ENCODE measurements around the gene LARP4B. TPM values are rescaled to one million over a fixed set of nuclear protein-coding genes. Genes with fewer than 3 reads are reported as not detected.

LARP4B gene
- total and polyA plus RNA-seq, 2 of the 13 experiments (the other 11 are each of a cell fraction or from before 2014, with no cell fraction given), result 19.5 to 30.2 TPM

- TF ChIP-seq ZNF788 (CRISPR knock-in tag; IDR thresholded peaks at IDR 0.05; ENCODE audit: borderline replicate concordance) (peak; percentile 71; the same call in 1 of the 2 replicates), KLF6 (CRISPR knock-in tag; IDR thresholded peaks at IDR 0.05) (peak; percentile 76; the same call in 1 of the 2 replicates), DBP (CRISPR knock-in tag; IDR thresholded peaks at IDR 0.05; ENCODE audit: not compliant biosample characterization) (no peak), FIP1L1 (IDR thresholded peaks at IDR 0.05; ENCODE audit: borderline replicate concordance, insufficient read depth, low read depth, low read length) (no peak), ZSCAN21 (CRISPR knock-in tag; IDR thresholded peaks at IDR 0.05; ENCODE audit: borderline replicate concordance) (0 out of 2 replicates have a peak, but pooled peaks have one; percentile 53), BORCS8-MEF2B (CRISPR knock-in tag; IDR thresholded peaks at IDR 0.05) (peak; percentile 30; the same call in 1 of the 2 replicates), SNAI1 (CRISPR knock-in tag; IDR thresholded peaks at IDR 0.05; ENCODE audit: borderline replicate concordance) (no peak), ZNF572 (CRISPR knock-in tag; IDR thresholded peaks at IDR 0.05) (peak; percentile 38; the same call in 1 of the 2 replicates), ZEB1 (IDR thresholded peaks at IDR 0.05; ENCODE audit: insufficient replicate concordance, low read depth) (no peak), TBP (CRISPR knock-in tag; IDR thresholded peaks at IDR 0.05) (no peak), HOXA3 (CRISPR knock-in tag; IDR thresholded peaks at IDR 0.05) (peak; percentile 57; the same call in 1 of the 2 replicates), TARDBP (CRISPR knock-in tag; IDR thresholded peaks at IDR 0.05) (peak; percentile 83), SIN3A (IDR thresholded peaks at IDR 0.05; ENCODE audit: borderline replicate concordance, low read depth, low read length) (no peak; the same call in 1 of the 2 replicates), RAD51 (IDR thresholded peaks at IDR 0.05; ENCODE audit: borderline replicate concordance) (no peak), EP300 (IDR thresholded peaks at IDR 0.05; ENCODE audit: low read depth in 2 of 2, low read length in 2 of 2) (peak; percentile 13 to 79; a peak in 2 of 4 replicates), EP300 (CRISPR knock-in tag; IDR thresholded peaks at IDR 0.05; ENCODE audit: borderline replicate concordance) (peak; percentile 71), ZFP41 (CRISPR knock-in tag; IDR thresholded peaks at IDR 0.05; ENCODE audit: borderline replicate concordance) (no peak), ZNF484 (CRISPR knock-in tag; IDR thresholded peaks at IDR 0.05; ENCODE audit: borderline replicate concordance, low read depth) (no peak), ZNF331 (CRISPR knock-in tag; IDR thresholded peaks at IDR 0.05) (no peak), ZNF451 (CRISPR knock-in tag; IDR thresholded peaks at IDR 0.05) (no peak), ZNF501 (CRISPR knock-in tag; IDR thresholded peaks at IDR 0.05) (no peak), MLX (CRISPR knock-in tag; IDR thresholded peaks at IDR 0.05) (peak; percentile 74; the same call in 1 of the 2 replicates)
- TF ChIP-seq, protein P1, sequence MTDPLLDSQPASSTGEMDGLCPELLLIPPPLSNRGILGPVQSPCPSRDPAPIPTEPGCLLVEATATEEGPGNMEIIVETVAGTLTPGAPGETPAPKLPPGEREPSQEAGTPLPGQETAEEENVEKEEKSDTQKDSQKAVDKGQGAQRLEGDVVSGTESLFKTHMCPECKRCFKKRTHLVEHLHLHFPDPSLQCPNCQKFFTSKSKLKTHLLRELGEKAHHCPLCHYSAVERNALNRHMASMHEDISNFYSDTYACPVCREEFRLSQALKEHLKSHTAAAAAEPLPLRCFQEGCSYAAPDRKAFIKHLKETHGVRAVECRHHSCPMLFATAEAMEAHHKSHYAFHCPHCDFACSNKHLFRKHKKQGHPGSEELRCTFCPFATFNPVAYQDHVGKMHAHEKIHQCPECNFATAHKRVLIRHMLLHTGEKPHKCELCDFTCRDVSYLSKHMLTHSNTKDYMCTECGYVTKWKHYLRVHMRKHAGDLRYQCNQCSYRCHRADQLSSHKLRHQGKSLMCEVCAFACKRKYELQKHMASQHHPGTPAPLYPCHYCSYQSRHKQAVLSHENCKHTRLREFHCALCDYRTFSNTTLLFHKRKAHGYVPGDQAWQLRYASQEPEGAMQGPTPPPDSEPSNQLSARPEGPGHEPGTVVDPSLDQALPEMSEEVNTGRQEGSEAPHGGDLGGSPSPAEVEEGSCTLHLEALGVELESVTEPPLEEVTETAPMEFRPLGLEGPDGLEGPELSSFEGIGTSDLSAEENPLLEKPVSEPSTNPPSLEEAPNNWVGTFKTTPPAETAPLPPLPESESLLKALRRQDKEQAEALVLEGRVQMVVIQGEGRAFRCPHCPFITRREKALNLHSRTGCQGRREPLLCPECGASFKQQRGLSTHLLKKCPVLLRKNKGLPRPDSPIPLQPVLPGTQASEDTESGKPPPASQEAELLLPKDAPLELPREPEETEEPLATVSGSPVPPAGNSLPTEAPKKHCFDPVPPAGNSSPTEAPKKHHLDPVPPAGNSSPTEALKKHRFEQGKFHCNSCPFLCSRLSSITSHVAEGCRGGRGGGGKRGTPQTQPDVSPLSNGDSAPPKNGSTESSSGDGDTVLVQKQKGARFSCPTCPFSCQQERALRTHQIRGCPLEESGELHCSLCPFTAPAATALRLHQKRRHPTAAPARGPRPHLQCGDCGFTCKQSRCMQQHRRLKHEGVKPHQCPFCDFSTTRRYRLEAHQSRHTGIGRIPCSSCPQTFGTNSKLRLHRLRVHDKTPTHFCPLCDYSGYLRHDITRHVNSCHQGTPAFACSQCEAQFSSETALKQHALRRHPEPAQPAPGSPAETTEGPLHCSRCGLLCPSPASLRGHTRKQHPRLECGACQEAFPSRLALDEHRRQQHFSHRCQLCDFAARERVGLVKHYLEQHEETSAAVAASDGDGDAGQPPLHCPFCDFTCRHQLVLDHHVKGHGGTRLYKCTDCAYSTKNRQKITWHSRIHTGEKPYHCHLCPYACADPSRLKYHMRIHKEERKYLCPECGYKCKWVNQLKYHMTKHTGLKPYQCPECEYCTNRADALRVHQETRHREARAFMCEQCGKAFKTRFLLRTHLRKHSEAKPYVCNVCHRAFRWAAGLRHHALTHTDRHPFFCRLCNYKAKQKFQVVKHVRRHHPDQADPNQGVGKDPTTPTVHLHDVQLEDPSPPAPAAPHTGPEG (CRISPR knock-in tag; IDR thresholded peaks at IDR 0.05), result no peak
These were observed 42.7 kb upstream of the LARP4B start (continued) for GRCh38 chr10:974038-974784.
